PC-9 (cell line): ENCODE measurements around the gene GNAL.

Experiments
- EZH2 ChIP-seq: fragments of 200-600 bp; sonication (generic); IDR thresholded peaks from 2 replicates; pipeline ENCODE4 v1.8.0; 2017; ENCODE audit warnings: antibody characterized with exemption, low read depth
- TF ChIP-seq, protein P1 (sequence below): fragments of 200-600 bp; sonication (generic); conservative IDR thresholded peaks from 2 replicates; pipeline ENCODE4 v1.6.1; 2017; ENCODE audit warnings: mixed run types, antibody characterized with exemption, mild to moderate bottlenecking, moderate library complexity

DNA sequence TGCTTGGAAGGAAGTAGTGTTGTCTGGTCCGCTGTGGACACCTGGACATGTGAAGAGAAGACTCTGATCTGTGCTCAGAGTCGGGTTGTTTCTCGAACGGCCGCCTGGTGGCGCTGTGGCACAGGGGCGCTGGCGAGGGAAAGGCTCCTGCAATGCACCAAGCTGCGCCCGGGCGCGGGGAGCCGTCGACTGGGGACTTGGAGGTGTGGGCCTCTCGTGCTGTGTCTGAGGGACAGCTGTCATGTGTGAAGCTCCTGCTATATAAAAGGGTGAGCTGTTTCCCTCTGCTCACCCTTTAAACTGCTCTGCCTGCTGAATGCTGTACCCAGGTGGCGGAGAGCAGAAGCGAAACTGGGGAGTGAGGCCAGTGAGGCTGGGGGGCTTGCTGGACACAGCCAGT is 44.0 kb downstream of the GNAL start:
- TF ChIP-seq, protein P1, sequence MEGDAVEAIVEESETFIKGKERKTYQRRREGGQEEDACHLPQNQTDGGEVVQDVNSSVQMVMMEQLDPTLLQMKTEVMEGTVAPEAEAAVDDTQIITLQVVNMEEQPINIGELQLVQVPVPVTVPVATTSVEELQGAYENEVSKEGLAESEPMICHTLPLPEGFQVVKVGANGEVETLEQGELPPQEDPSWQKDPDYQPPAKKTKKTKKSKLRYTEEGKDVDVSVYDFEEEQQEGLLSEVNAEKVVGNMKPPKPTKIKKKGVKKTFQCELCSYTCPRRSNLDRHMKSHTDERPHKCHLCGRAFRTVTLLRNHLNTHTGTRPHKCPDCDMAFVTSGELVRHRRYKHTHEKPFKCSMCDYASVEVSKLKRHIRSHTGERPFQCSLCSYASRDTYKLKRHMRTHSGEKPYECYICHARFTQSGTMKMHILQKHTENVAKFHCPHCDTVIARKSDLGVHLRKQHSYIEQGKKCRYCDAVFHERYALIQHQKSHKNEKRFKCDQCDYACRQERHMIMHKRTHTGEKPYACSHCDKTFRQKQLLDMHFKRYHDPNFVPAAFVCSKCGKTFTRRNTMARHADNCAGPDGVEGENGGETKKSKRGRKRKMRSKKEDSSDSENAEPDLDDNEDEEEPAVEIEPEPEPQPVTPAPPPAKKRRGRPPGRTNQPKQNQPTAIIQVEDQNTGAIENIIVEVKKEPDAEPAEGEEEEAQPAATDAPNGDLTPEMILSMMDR, result peak; percentile 92
- TF ChIP-seq EZH2, result no peak
